ENCODE results near the gene ZNF543. TPM values are rescaled to one million over a fixed set of nuclear protein-coding genes. Genes with fewer than 3 reads are reported as not detected.

Gene ZNF543
- total and polyA plus RNA-seq, 2 of the 13 experiments (the other 11 are each of a cell fraction or from before 2014, with no cell fraction given), result 2.1 to 8.9 TPM

GRCh38 chr19:57273014-57273413 is 47.3 kb upstream of the ZNF543 start (continued):
- TF ChIP-seq ZNF800 (CRISPR knock-in tag; IDR thresholded peaks at IDR 0.05) (no peak), SOX5 (CRISPR knock-in tag; IDR thresholded peaks at IDR 0.05; ENCODE audit: borderline replicate concordance) (no peak), CREBL2 (CRISPR knock-in tag; IDR thresholded peaks at IDR 0.05; ENCODE audit: borderline replicate concordance) (no peak), MED1 (CRISPR knock-in tag; IDR thresholded peaks at IDR 0.05) (no peak), ZNF44 (CRISPR knock-in tag; IDR thresholded peaks at IDR 0.05) (no peak), PRMT3 (CRISPR knock-in tag; IDR thresholded peaks at IDR 0.05; ENCODE audit: borderline replicate concordance, low read depth) (no peak), ZNF230 (CRISPR knock-in tag; IDR thresholded peaks at IDR 0.05) (no peak), ZNF260 (CRISPR knock-in tag; IDR thresholded peaks at IDR 0.05; ENCODE audit: borderline replicate concordance, low read depth) (no peak), ZNF350 (CRISPR knock-in tag; IDR thresholded peaks at IDR 0.05; ENCODE audit: borderline replicate concordance, low read depth) (no peak), ZNF33A (CRISPR knock-in tag; IDR thresholded peaks at IDR 0.05; ENCODE audit: borderline replicate concordance) (no peak), AKAP8 (CRISPR knock-in tag; IDR thresholded peaks at IDR 0.05) (no peak), ZNF773 (CRISPR knock-in tag; IDR thresholded peaks at IDR 0.05; ENCODE audit: borderline replicate concordance) (no peak), ZNF775 (CRISPR knock-in tag; IDR thresholded peaks at IDR 0.05; ENCODE audit: borderline replicate concordance) (no peak), ZBTB25 (CRISPR knock-in tag; IDR thresholded peaks at IDR 0.05) (no peak), ZC3H4 (CRISPR knock-in tag; IDR thresholded peaks at IDR 0.05; ENCODE audit: borderline replicate concordance) (no peak)
- TF ChIP-seq, protein P1, sequence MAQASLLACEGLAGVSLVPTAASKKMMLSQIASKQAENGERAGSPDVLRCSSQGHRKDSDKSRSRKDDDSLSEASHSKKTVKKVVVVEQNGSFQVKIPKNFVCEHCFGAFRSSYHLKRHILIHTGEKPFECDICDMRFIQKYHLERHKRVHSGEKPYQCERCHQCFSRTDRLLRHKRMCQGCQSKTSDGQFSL (CRISPR knock-in tag; IDR thresholded peaks at IDR 0.05), result no peak
